Chondrocyte (in vitro differentiated cells): ENCODE data around the gene NT5E. TPM values are rescaled to one million over a fixed set of nuclear protein-coding genes. Genes with fewer than 3 reads are reported as not detected.

ENCODE experiments used
- DNase-seq: peaks from one replicate; pipeline ENCODE4 v3.0.0; 2021; ENCODE audit warnings: mixed read lengths, low spot score
- H3K27ac Mint-ChIP-seq: one replicate; pipeline ENCODE4 v1.8.0; 2021; ENCODE audit warnings: mild to moderate bottlenecking, moderate library complexity, mixed read lengths; ENCODE audit not compliant: unreplicated experiment
- H3K27me3 Mint-ChIP-seq: 2 replicates; pipeline ENCODE4 v1.8.0; 2021; ENCODE audit warnings: low read depth, mixed read lengths
- H3K36me3 Mint-ChIP-seq: 2 replicates; pipeline ENCODE4 v1.8.0; 2021; ENCODE audit warnings: low read depth, mixed read lengths
- H3K4me1 Mint-ChIP-seq: 2 replicates; pipeline ENCODE4 v1.8.0; 2021; ENCODE audit warnings: low read depth, mild to moderate bottlenecking, mixed read lengths
- H3K4me3 Mint-ChIP-seq: one replicate; pipeline ENCODE4 v1.8.0; 2021; ENCODE audit warnings: mild to moderate bottlenecking, moderate library complexity, mixed read lengths; ENCODE audit not compliant: unreplicated experiment
- H3K9me3 Mint-ChIP-seq: 2 replicates; pipeline ENCODE4 v1.8.0; 2021; ENCODE audit warnings: low read depth, mixed read lengths
- total RNA-seq: library from RNA; stranded (reverse); gene quantifications from 3 replicates; pipeline ENCODE4 v1.2.1, GENCODE V29; 2021
- TF ChIP-seq, protein P1 (sequence below): fragments of 200-600 bp; sonication (generic); IDR thresholded peaks from 2 replicates; pipeline ENCODE4 v1.5.0; 2021; ENCODE audit warnings: antibody characterized with exemption, mild to moderate bottlenecking, moderate library complexity

The NT5E gene
- total RNA-seq, 1 donor from 2014 or later = 49.0 TPM

DNA sequence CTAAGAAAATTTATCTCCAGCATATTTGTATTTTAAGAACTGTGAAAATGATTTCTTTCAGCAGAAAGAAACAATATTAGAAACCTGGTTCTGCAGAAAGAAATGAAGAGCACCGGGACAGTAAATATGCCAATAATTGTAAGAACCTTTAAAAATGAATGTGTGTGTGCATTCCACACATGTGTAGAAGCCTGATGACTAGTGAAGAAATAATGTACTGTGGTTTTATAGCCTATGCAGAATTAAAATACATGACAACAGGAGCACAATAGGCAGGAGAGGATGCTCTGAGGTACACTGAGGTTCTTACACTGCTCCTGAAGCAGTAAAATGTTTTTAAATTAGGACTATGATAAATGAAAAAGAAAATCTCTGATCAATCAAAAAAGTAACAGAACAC, 94.9 kb downstream of the NT5E start:
- Mint-ChIP-seq H3K9me3 (peaks cover 4% of the 10 kb centered on the region), H3K4me3 (no peak overlapping the region), H3K36me3 (peaks cover 10% of the 10 kb centered on the region), H3K4me1 (peaks cover 10% of the 10 kb centered on the region), H3K27ac (no peak overlapping the region), H3K27me3 (no peaks in the 10 kb centered on the region)
- TF ChIP-seq, protein P1, sequence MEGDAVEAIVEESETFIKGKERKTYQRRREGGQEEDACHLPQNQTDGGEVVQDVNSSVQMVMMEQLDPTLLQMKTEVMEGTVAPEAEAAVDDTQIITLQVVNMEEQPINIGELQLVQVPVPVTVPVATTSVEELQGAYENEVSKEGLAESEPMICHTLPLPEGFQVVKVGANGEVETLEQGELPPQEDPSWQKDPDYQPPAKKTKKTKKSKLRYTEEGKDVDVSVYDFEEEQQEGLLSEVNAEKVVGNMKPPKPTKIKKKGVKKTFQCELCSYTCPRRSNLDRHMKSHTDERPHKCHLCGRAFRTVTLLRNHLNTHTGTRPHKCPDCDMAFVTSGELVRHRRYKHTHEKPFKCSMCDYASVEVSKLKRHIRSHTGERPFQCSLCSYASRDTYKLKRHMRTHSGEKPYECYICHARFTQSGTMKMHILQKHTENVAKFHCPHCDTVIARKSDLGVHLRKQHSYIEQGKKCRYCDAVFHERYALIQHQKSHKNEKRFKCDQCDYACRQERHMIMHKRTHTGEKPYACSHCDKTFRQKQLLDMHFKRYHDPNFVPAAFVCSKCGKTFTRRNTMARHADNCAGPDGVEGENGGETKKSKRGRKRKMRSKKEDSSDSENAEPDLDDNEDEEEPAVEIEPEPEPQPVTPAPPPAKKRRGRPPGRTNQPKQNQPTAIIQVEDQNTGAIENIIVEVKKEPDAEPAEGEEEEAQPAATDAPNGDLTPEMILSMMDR = no peak
- DNase-seq = no peak

Other genes with a start within 250 kb of the NT5E start
- 70.8 to 79.7 TPM (median 77.2 TPM) in 3 replicates for gene SNX14, start 143.8 kb downstream of the NT5E start, total RNA-seq
- 87.4 to 116 TPM (median 90.5 TPM) in 3 replicates for gene SYNCRIP, start 192.8 kb downstream of the NT5E start, total RNA-seq